Measurements from ENCODE around the gene PALM2AKAP2.

The PALM2AKAP2 gene

GRCh38 chr9:109779711-109780452, at the start of gene PALM2AKAP2:
TSS of gene PALM2AKAP2 (plus strand) at chr9:109780198. CDS start at chr9:109780489, 291 bp downstream.
- no peak for DNase-seq (ENCODE audit: low read depth)
- TF ChIP-seq CTCF (conservative IDR thresholded peaks at IDR 0.05; ENCODE audit: low read depth, low read length), result peak; percentile 19
- peak within 1 kb of the TSS; percentile 84 for H3K4me3 ChIP-seq (ENCODE audit: low read length)

GRCh38 chr9:109730228-109730627, 49.8 kb upstream of the PALM2AKAP2 start:
- no peak for DNase-seq (ENCODE audit: low read depth)
- TF ChIP-seq CTCF (conservative IDR thresholded peaks at IDR 0.05; ENCODE audit: low read depth, low read length), result no peak
- no peak overlapping the region for H3K4me3 ChIP-seq (ENCODE audit: low read length)

- no peak for DNase-seq (ENCODE audit: low read depth)
- H3K4me3 ChIP-seq (ENCODE audit: low read length), result no peak overlapping the region
These were observed 46.3 kb upstream of the PALM2AKAP2 start for GRCh38 chr9:109733690-109734089.

GRCh38 chr9:109734814-109735213, 45.2 kb upstream of the PALM2AKAP2 start:
- no peak for TF ChIP-seq CTCF (conservative IDR thresholded peaks at IDR 0.05; ENCODE audit: low read depth, low read length)
- DNase-seq (ENCODE audit: low read depth), result no peak
- H3K4me3 ChIP-seq (ENCODE audit: low read length), result no peak overlapping the region

More at GRCh38 chr9:109733690-109734089, 46.3 kb upstream of the PALM2AKAP2 start:
- TF ChIP-seq CTCF (conservative IDR thresholded peaks at IDR 0.05; ENCODE audit: low read depth, low read length), result no peak

- TF ChIP-seq CTCF (conservative IDR thresholded peaks at IDR 0.05; ENCODE audit: low read depth, low read length), result no peak
- no peak for DNase-seq (ENCODE audit: low read depth)
- H3K4me3 ChIP-seq (ENCODE audit: low read length), result no peak overlapping the region
These were observed 44.2 kb upstream of the PALM2AKAP2 start for GRCh38 chr9:109735801-109736200.

GRCh38 chr9:109737295-109737694, 42.7 kb upstream of the PALM2AKAP2 start:
- H3K4me3 ChIP-seq (ENCODE audit: low read length), result no peak overlapping the region
- DNase-seq (ENCODE audit: low read depth), result no peak
- TF ChIP-seq CTCF (conservative IDR thresholded peaks at IDR 0.05; ENCODE audit: low read depth, low read length), result no peak

- no peak for DNase-seq (ENCODE audit: low read depth)
- no peak overlapping the region for H3K4me3 ChIP-seq (ENCODE audit: low read length)
- no peak for TF ChIP-seq CTCF (conservative IDR thresholded peaks at IDR 0.05; ENCODE audit: low read depth, low read length)
These were observed 40.2 kb upstream of the PALM2AKAP2 start for GRCh38 chr9:109739760-109740159.

Data from retinal pigment epithelial cell (primary cell).